HG02870 (cell line): ENCODE data around the gene IL3.

Experiments used
- ATAC-seq: cut with Tn5 transposase; IDR thresholded peaks from one replicate; pipeline ENCODE4 v1.9.1; 2021; ENCODE audit warnings: mild to moderate bottlenecking, moderate library complexity; ENCODE audit not compliant: unreplicated experiment

The IL3 gene

GRCh38 chr5:132056610-132057497, 3.6 kb upstream of the IL3 start:
- ATAC-seq: no peak

- no peak for ATAC-seq
These were observed 2.8 kb upstream of the IL3 start for GRCh38 chr5:132057498-132058255.

DNA sequence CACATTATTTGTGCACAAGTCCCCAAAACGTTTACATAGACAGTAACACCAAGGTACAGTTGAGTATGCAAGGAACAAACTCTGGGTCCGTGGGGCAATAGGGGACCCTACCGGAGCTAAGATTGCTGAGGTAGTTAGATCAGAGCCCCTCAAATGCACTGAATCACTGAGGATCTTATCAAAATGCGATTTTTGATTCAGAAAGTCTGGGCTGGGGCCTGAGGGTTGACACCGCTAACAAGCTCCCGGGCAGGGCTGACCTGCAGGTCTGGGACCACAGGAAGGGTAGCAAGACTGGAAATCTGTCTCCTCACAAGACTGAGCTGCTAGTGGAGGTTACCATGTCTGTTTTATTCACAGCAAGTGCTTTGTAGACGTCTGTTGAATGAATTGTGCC, 1.8 kb upstream of the IL3 start:
- no peak for ATAC-seq

DNA sequence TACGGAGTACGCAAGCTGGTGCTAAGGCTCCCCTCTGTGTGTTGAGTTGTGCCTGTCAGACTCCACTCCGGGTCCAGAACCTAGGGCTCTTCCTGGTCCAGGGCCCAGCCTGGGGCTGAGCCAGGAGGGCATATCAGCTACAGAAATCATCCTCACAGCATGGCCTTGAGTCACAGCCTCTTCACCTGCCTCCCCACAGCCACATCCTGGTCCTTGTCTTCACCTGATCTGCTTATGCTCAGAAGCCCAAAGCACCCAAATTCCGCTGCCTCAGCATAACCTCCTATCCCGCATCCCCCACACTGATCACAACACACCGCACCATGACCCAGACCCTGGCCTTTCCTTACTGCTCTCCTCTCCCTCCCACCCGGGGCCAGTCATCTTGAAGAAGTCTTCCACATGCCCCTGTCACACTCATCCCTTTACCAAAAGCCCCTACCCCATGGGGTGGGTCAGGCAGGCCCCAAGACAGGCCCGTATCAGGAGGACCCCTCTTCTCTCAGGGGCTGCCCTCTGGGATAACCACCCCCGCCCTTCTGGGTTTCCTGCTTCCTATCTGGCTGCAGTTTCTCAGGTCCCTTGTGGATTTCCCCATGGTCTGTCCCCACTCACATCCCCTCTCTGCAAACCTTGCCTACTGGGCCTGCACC, 1.3 kb upstream of the IL3 start:
- ATAC-seq: no peak

DNA sequence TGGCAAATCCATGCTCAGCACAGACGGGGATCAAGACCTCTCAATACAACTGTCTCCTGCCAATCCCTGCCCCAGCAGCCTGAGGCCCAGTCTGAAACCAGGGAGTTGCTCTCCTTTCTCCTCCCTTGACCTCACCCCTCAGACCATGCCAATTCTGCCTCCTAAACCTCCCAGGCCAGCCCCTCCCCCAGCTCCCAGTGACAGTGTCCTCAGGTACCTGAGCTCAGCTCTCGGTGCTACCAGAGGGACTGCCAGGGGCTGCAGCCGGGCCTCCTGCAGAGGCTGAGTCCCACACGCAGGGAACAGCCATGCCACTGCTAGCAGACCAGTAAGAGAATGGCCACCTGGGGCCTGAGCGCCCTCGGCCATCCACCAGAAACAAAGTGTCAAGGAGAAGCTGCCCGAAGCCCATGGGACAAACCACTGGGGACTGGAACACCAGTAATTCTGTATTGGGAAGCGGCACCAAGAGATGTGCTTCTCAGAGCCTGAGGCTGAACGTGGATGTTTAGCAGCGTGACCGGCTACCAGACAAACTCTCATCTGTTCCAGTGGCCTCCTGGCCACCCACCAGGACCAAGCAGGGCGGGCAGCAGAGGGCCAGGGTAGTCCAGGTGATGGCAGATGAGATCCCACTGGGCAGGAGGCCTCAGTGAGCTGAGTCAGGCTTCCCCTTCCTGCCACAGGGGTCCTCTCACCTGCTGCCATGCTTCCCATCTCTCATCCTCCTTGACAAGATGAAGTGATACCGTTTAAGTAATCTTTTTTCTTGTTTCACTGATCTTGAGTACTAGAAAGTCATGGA, 557 bp upstream of the IL3 start:
- ATAC-seq: no peak

GRCh38 chr5:132063090-132063911, 2.8 kb downstream of the IL3 start:
- ATAC-seq: peak; percentile 56

GRCh38 chr5:132064140-132064539, 3.7 kb downstream of the IL3 start:
- no peak for ATAC-seq

DNA sequence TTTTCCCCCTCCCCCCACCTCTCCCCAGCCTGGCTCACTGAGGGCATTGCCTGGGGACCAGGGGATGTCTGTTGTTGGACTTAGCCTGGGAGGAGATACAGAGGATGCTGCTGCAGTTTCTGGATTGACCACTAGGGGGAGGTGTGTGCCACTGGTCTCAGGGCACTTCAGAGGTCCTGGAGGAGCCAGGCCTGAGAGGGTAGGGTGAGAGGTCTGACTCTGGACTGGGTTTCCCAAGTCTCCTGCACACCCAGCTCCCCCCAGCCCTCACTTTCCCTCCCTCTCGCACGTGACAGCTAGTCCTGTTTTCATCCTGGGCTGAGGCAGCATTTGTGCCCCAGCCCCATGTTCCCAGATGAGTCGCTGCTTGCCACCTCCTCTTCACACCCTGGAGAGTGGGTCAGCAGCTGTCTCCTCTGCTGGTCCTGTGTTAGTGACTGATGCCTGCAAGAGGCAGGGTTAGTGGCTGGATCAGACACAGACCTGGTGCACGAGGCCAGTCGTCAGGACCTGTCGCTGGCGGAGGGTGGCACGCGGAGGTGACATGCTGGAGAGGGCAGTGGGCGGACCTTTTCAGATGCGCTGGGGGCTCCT, 4.4 kb downstream of the IL3 start:
- peak; percentile 63 for ATAC-seq

DNA sequence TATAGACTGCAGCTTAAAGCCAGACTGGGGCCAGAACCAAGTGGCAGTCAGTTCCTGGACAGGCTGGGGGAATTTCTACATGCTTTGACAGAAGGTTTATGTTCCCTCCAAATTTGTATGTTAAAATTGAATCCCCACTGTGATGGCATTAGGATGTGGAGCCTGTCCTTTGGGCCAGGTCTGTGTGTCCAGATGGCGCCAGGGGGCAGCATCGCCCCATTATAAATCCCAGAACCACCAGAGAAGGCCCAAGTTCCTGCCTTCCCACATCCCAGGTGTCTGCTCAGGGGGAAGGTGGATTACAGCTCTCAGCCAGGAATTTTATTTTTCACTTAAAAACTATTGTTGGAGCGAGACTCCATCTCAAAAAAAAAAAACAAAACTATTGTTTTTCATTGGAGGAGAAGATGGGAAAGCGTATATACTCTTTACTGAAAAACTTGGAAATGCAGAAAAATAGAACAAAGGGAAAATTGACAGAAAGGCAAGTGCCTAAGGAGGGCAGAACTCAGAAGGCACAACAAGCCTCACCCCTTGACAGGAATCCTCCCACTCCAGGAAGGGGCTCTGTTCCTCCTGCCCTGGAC, 5.0 kb downstream of the IL3 start:
- no peak for ATAC-seq

- no peak for ATAC-seq
These were observed 5.7 kb downstream of the IL3 start for GRCh38 chr5:132065951-132066701.

GRCh38 chr5:132066871-132067270, 6.4 kb downstream of the IL3 start:
- no peak for ATAC-seq

DNA sequence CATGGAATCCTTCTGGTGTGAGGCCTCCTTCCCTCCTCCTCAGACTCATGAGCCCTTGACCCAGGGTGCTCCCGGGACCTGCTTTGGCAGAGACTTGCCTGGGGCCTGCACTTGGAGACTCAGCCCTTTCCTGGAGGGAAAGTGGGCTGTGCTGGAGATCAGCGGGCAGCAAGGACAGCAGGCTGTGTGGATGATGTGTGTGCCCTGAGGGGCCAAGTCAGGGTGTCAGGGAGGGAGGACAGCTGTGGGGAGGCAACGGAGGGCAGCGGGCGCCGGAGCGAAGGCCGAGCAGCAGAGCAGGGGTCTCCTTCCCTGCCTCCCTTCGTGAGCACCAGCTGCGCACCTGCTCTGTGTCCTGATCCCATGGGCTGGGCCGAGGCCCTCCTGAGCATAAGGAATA, 7.0 kb downstream of the IL3 start:
- ATAC-seq: no peak

DNA sequence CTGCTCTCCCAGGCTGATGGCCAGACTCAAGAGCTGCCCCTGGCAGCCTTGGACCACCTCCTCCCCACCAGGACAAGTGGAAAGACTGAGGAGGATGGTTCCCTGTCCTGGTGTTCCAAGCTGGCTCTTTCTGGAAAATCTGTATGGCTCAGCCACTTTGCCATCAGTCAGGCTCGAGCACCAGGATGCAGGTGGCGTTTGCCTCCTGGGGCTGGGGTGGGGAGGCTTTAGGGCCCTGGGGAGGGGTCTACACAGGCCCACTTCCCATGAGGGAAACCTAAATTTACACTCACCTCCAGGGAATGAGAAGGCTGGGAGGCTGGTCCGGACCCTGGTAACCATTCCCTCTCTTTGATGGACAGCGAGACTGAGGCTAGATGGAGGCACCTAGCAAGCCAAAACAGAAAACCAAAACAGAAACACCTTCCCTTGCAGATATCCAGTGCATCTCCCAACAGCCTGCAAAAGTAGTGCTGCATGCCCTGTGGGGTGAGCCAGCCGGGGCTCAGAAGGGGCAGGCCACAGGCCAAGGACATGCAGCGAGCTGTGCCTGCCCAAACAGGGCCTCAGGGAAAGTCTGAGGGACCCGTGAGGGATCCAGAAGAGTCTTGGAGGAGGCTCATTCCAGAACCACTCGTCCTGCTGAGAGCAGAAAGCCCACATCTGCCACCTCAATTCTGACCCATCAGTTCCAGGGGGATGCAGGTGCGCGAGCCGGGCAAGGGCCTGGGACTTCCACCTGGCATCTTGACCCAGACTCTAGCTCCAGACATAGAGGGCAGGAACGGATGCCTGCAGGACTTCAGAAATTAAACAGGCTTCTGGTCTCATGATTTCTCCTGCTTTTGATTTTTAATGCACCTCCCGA, 7.7 kb downstream of the IL3 start:
- ATAC-seq: no peak

- no peak for ATAC-seq
These were observed 9.1 kb downstream of the IL3 start for GRCh38 chr5:132069561-132069960.

DNA sequence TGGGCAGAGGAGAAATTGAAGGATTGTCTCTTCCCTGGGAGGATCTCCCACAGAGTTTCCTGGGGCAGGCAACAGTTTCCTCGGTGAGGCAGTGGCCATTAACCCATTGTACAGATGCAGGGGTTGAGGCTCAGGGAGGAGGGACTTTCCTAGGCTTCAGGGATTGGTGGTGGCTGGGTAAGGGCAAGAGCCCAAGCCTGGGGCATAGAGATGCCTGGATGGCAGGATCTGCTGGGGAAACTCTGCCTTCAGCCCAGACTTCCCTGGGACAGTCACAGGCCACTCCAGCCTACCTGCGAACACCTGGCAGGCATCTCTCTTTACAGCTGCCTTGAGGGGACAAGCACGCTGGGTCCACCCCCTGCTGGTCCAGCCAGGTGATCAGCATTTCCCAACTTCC, 9.5 kb downstream of the IL3 start:
- ATAC-seq: no peak

GRCh38 chr5:132070460-132071337, 10.2 kb downstream of the IL3 start:
- ATAC-seq: no peak

DNA sequence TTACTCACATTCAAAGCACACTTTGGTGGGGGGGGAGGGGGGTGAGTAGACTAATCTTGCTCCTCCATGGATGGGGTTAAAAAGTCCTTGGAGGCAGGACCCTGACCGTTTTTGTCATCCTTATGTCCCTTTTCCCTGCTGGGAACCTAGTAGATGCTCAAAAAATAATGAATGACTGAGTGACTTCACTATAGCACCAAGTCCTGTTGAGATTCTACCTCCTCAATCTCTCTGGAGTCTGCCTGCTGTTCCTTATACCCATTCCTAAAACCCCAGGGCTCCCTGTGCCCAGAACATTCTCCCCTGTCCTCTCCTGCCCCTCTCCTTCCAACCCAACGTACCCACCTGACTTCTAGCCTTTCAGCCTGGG, 10.9 kb downstream of the IL3 start:
- ATAC-seq: no peak
